HG03342 (cell line): Measurements from ENCODE around the gene MAB21L1.

Experiments used
- ATAC-seq: cut with Tn5 transposase; IDR thresholded peaks from one replicate; pipeline ENCODE4 v1.9.1; 2021; ENCODE audit warnings: mild to moderate bottlenecking, moderate library complexity; ENCODE audit not compliant: unreplicated experiment

Gene MAB21L1

GRCh38 chr13:35449821-35450220 lies 26.7 kb downstream of the MAB21L1 start:
- ATAC-seq = no peak

DNA sequence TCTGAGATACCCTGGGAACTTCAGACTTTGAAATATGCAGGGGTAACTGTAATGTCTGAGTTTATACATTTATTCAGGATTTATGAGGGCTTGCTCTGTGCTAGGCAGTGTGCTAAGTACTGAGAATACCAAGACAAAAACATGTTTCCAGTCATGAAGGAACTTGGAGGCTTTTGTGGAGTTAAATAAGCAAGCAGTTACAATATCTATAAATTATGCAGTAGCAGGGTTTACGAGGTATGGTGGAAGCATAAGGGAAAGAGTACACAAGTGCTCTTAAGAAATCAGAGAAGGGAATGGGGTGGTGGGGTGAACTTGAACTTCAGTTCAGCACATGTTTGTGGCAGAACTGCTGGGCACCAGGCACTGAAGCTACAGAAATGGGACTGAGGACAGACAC lies 28.0 kb downstream of the MAB21L1 start:
- ATAC-seq = no peak
